GM19467 (cell line): ENCODE measurements around the gene CRACDL.
"Not testable (repeated sequence)": the region's sequence is repeated elsewhere in the genome, so short reads cannot be mapped to it uniquely, and the experiment has no call there.

Experiments used
- ATAC-seq: cut with Tn5 transposase; IDR thresholded peaks from one replicate; pipeline ENCODE4 v1.9.1; 2021; ENCODE audit warnings: mild to moderate bottlenecking, moderate library complexity; ENCODE audit not compliant: unreplicated experiment

The CRACDL gene

GRCh38 chr2:98759338-98759737 lies 176.7 kb downstream of the CRACDL start:
- ATAC-seq = no peak

- ATAC-seq = peak; percentile 83
Observed at GRCh38 chr2:98757904-98758421, 178.1 kb downstream of the CRACDL start.

GRCh38 chr2:98753801-98754200 lies 182.2 kb downstream of the CRACDL start:
- ATAC-seq = no peak

- ATAC-seq = not testable (repeated sequence)
Observed at GRCh38 chr2:98752711-98753110, 183.3 kb downstream of the CRACDL start.

GRCh38 chr2:98751748-98752147 lies 184.3 kb downstream of the CRACDL start:
- no peak for ATAC-seq

GRCh38 chr2:98750593-98751282 lies 185.3 kb downstream of the CRACDL start:
- no peak for ATAC-seq

GRCh38 chr2:98749066-98749450 lies 187.0 kb downstream of the CRACDL start:
- no peak for ATAC-seq

GRCh38 chr2:98748292-98749065 lies 187.5 kb downstream of the CRACDL start:
- no peak for ATAC-seq

GRCh38 chr2:98747888-98748287 lies 188.1 kb downstream of the CRACDL start:
- ATAC-seq = no peak

GRCh38 chr2:98746426-98746825 lies 189.6 kb downstream of the CRACDL start:
- no peak for ATAC-seq

- ATAC-seq = no peak
Observed at GRCh38 chr2:98744595-98744994, 191.4 kb downstream of the CRACDL start.
